Measurements from ENCODE around the gene NFKBIL1.

- no peak for TF ChIP-seq EP300 (IDR thresholded peaks at IDR 0.05; ENCODE audit: borderline replicate concordance)
- TF ChIP-seq YY1 (IDR thresholded peaks at IDR 0.05; ENCODE audit: low read depth), result no peak
- TF ChIP-seq ZBTB7A (IDR thresholded peaks at IDR 0.05; ENCODE audit: low read depth), result no peak
- no peak for TF ChIP-seq CREB1 (IDR thresholded peaks at IDR 0.05; ENCODE audit: low read depth)
- TF ChIP-seq CEBPB (IDR thresholded peaks at IDR 0.05), result no peak
- no peak for TF ChIP-seq MAX (IDR thresholded peaks at IDR 0.05)
- no peak for TF ChIP-seq TEAD4 (IDR thresholded peaks at IDR 0.05)
- TF ChIP-seq RAD21 (IDR thresholded peaks at IDR 0.05; ENCODE audit: low read depth), result no peak
- no peak for TF ChIP-seq USF1 (IDR thresholded peaks at IDR 0.05)
Measured at GRCh38 chr6:31538805-31539400, 8.5 kb upstream of the NFKBIL1 start.
